ENCODE measurements around the gene MAEA. TPM values are rescaled to one million over a fixed set of nuclear protein-coding genes. Genes with fewer than 3 reads are reported as not detected.

The MAEA gene
- total and polyA plus RNA-seq, 2 of the 8 experiments (the other 6 are each of a cell fraction or from before 2014, with no cell fraction given), result 75.8 to 133 TPM

- TF ChIP-seq, protein P1, sequence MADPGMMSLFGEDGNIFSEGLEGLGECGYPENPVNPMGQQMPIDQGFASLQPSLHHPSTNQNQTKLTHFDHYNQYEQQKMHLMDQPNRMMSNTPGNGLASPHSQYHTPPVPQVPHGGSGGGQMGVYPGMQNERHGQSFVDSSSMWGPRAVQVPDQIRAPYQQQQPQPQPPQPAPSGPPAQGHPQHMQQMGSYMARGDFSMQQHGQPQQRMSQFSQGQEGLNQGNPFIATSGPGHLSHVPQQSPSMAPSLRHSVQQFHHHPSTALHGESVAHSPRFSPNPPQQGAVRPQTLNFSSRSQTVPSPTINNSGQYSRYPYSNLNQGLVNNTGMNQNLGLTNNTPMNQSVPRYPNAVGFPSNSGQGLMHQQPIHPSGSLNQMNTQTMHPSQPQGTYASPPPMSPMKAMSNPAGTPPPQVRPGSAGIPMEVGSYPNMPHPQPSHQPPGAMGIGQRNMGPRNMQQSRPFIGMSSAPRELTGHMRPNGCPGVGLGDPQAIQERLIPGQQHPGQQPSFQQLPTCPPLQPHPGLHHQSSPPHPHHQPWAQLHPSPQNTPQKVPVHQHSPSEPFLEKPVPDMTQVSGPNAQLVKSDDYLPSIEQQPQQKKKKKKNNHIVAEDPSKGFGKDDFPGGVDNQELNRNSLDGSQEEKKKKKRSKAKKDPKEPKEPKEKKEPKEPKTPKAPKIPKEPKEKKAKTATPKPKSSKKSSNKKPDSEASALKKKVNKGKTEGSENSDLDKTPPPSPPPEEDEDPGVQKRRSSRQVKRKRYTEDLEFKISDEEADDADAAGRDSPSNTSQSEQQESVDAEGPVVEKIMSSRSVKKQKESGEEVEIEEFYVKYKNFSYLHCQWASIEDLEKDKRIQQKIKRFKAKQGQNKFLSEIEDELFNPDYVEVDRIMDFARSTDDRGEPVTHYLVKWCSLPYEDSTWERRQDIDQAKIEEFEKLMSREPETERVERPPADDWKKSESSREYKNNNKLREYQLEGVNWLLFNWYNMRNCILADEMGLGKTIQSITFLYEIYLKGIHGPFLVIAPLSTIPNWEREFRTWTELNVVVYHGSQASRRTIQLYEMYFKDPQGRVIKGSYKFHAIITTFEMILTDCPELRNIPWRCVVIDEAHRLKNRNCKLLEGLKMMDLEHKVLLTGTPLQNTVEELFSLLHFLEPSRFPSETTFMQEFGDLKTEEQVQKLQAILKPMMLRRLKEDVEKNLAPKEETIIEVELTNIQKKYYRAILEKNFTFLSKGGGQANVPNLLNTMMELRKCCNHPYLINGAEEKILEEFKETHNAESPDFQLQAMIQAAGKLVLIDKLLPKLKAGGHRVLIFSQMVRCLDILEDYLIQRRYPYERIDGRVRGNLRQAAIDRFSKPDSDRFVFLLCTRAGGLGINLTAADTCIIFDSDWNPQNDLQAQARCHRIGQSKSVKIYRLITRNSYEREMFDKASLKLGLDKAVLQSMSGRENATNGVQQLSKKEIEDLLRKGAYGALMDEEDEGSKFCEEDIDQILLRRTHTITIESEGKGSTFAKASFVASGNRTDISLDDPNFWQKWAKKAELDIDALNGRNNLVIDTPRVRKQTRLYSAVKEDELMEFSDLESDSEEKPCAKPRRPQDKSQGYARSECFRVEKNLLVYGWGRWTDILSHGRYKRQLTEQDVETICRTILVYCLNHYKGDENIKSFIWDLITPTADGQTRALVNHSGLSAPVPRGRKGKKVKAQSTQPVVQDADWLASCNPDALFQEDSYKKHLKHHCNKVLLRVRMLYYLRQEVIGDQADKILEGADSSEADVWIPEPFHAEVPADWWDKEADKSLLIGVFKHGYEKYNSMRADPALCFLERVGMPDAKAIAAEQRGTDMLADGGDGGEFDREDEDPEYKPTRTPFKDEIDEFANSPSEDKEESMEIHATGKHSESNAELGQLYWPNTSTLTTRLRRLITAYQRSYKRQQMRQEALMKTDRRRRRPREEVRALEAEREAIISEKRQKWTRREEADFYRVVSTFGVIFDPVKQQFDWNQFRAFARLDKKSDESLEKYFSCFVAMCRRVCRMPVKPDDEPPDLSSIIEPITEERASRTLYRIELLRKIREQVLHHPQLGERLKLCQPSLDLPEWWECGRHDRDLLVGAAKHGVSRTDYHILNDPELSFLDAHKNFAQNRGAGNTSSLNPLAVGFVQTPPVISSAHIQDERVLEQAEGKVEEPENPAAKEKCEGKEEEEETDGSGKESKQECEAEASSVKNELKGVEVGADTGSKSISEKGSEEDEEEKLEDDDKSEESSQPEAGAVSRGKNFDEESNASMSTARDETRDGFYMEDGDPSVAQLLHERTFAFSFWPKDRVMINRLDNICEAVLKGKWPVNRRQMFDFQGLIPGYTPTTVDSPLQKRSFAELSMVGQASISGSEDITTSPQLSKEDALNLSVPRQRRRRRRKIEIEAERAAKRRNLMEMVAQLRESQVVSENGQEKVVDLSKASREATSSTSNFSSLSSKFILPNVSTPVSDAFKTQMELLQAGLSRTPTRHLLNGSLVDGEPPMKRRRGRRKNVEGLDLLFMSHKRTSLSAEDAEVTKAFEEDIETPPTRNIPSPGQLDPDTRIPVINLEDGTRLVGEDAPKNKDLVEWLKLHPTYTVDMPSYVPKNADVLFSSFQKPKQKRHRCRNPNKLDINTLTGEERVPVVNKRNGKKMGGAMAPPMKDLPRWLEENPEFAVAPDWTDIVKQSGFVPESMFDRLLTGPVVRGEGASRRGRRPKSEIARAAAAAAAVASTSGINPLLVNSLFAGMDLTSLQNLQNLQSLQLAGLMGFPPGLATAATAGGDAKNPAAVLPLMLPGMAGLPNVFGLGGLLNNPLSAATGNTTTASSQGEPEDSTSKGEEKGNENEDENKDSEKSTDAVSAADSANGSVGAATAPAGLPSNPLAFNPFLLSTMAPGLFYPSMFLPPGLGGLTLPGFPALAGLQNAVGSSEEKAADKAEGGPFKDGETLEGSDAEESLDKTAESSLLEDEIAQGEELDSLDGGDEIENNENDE (IDR thresholded peaks at IDR 0.05; ENCODE audit: insufficient replicate concordance, low read length), result no peak
- TF ChIP-seq POLR2A (IDR thresholded peaks at IDR 0.05; ENCODE audit: control extremely low read depth in 1 of 2, low read depth in 2 of 2, low read length in 2 of 2), result no peak
- TF ChIP-seq SIRT6 (IDR thresholded peaks at IDR 0.05; ENCODE audit: low read length), result no peak
- TF ChIP-seq SUZ12 (IDR thresholded peaks at IDR 0.05; ENCODE audit: low read length), result no peak
- TF ChIP-seq SIN3A (conservative IDR thresholded peaks at IDR 0.05 in 1 of 2, IDR thresholded peaks at IDR 0.05 in 1 of 2; ENCODE audit: low read depth in 1 of 2, low read length in 2 of 2), result no peak
- no peak for TF ChIP-seq GABPA (IDR thresholded peaks at IDR 0.05; ENCODE audit: borderline replicate concordance, insufficient read depth, low read length)
- TF ChIP-seq CTBP2 (IDR thresholded peaks at IDR 0.05; ENCODE audit: borderline replicate concordance, insufficient read depth, insufficient read length, low read length), result no peak
- no peak for TF ChIP-seq HDAC2 (IDR thresholded peaks at IDR 0.05; ENCODE audit: borderline replicate concordance in 1 of 2, low read depth in 2 of 2, low read length in 2 of 2)
- no peak for TF ChIP-seq TEAD4 (IDR thresholded peaks at IDR 0.05; ENCODE audit: low read depth, low read length)
- no peak for TF ChIP-seq SIX5 (IDR thresholded peaks at IDR 0.05; ENCODE audit: low read depth, low read length)
These were observed 33.6 kb downstream of the MAEA start (continued) for GRCh38 chr4:1323280-1323634.

Data from H1 (cell line).